Nephron progenitor cell (in vitro differentiated cells): ENCODE results near the gene DENND2C.
A peak's percentile ranks its signal among the peaks of the same experiment; 100 is the strongest.

Experiments
- DNase-seq: peaks from one replicate; pipeline ENCODE4 v3.0.0; 2021
- H3K27ac Mint-ChIP-seq: 2 replicates; pipeline ENCODE4 v1.8.0; 2021; ENCODE audit warnings: mild to moderate bottlenecking, moderate library complexity, mixed read lengths
- H3K27me3 Mint-ChIP-seq: 2 replicates; pipeline ENCODE4 v1.8.0; 2021; ENCODE audit warnings: mild to moderate bottlenecking, low read depth, mixed read lengths; ENCODE audit not compliant: poor library complexity
- H3K36me3 Mint-ChIP-seq: 2 replicates; pipeline ENCODE4 v1.8.0; 2021; ENCODE audit warnings: low read depth, mixed read lengths
- H3K4me1 Mint-ChIP-seq: 2 replicates; pipeline ENCODE4 v1.8.0; 2021; ENCODE audit warnings: mixed read lengths
- H3K4me3 Mint-ChIP-seq: 2 replicates; pipeline ENCODE4 v1.8.0; 2021; ENCODE audit warnings: mild to moderate bottlenecking, moderate library complexity, mixed read lengths
- H3K9me3 Mint-ChIP-seq: 2 replicates; pipeline ENCODE4 v1.8.0; 2021; ENCODE audit warnings: mild to moderate bottlenecking, moderate library complexity, mixed read lengths
- CTCF ChIP-seq: fragments of 200-600 bp; sonication (generic); IDR thresholded peaks from 2 replicates; pipeline ENCODE4 v1.5.0; 2021; ENCODE audit warnings: antibody characterized with exemption

DENND2C gene

GRCh38 chr1:114609826-114610225 lies 60.0 kb downstream of the DENND2C start:
- no peak for TF ChIP-seq CTCF
- H3K27me3 Mint-ChIP-seq, result no peaks in the 10 kb centered on the region
- H3K4me1 Mint-ChIP-seq, result no peaks in the 10 kb centered on the region
- DNase-seq, result no peak
- no peaks in the 10 kb centered on the region for H3K36me3 Mint-ChIP-seq
- no peaks in the 10 kb centered on the region for H3K9me3 Mint-ChIP-seq
- H3K4me3 Mint-ChIP-seq, result no peak overlapping the region
- no peak overlapping the region for H3K27ac Mint-ChIP-seq

GRCh38 chr1:114609026-114609425 lies 60.8 kb downstream of the DENND2C start:
- Mint-ChIP-seq H3K4me1 (no peaks in the 10 kb centered on the region), H3K9me3 (no peaks in the 10 kb centered on the region), H3K27me3 (no peaks in the 10 kb centered on the region), H3K36me3 (no peaks in the 10 kb centered on the region), H3K4me3 (no peak overlapping the region), H3K27ac (no peak overlapping the region)
- DNase-seq, result no peak
- no peak for TF ChIP-seq CTCF

DNA sequence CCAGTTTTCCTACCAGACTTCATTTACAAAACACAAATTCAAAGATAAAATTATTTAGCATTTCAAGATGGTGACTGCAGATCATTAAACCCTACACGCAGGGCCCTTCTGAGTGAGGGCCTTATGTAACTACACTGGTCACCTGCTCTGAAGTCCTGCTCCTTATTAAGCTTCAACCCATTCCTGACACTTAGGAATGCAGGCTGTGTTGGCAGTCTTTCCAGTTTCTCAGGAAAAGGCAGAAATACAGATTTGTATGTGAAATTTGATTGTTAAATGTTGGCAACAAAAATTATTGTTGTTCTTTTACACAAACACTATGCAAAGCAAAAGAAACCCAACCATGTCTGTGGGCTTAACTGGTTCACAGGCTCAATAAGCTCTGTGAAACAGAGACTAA lies 62.6 kb downstream of the DENND2C start:
- DNase-seq, result no peak
- TF ChIP-seq CTCF, result no peak
- Mint-ChIP-seq H3K9me3 (no peaks in the 10 kb centered on the region), H3K4me1 (no peaks in the 10 kb centered on the region), H3K4me3 (no peak overlapping the region), H3K27me3 (no peaks in the 10 kb centered on the region), H3K27ac (no peak overlapping the region), H3K36me3 (no peaks in the 10 kb centered on the region)

GRCh38 chr1:114597949-114598348 lies 71.9 kb downstream of the DENND2C start:
- TF ChIP-seq CTCF, result no peak
- Mint-ChIP-seq H3K9me3 (no peaks in the 10 kb centered on the region), H3K36me3 (no peaks in the 10 kb centered on the region), H3K27ac (no peak overlapping the region), H3K4me3 (no peak overlapping the region), H3K27me3 (no peaks in the 10 kb centered on the region), H3K4me1 (no peaks in the 10 kb centered on the region)
- no peak for DNase-seq

DNA sequence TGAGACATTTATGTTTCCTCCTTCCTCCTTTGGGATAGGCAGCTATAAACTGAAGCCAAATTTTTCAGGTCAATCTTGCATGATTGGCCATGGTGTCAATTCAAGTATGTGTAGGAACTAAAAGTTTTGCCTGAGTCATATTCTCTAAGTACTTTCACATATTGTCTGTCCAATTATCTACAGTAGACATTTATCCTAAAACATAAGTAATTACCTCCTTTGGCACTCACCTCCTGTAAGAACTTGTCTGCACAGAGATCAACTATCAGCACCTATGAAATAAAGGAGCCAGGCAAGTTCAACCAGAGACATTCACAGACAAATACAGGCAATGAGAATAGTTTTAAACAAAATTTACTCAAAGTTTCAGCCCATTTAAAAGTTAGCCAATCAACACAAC lies 74.2 kb downstream of the DENND2C start:
- no peak for DNase-seq
- H3K36me3 Mint-ChIP-seq, result no peaks in the 10 kb centered on the region
- no peak overlapping the region for H3K4me3 Mint-ChIP-seq
- no peak for TF ChIP-seq CTCF
- H3K4me1 Mint-ChIP-seq, result no peaks in the 10 kb centered on the region
- no peak overlapping the region for H3K27ac Mint-ChIP-seq
- H3K27me3 Mint-ChIP-seq, result no peaks in the 10 kb centered on the region
- H3K9me3 Mint-ChIP-seq, result no peaks in the 10 kb centered on the region

DNA sequence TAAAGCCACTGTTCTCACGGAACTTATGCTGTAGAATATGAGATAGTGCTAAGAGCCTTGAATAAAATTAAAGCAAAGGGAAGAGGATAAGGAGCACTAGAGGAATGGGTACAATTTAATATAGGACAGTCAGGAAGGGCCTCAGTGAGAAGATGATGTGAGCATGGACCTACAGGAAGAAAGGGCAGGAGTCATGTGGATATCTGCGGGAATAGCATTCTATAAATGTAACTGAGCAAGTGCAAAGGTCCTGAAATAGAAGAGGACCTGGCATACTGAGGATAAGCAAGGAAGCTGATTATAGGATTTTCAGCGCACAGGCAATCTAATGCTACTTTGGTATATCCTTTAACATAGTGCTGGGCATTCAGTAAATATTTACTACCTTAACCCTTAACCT lies 75.8 kb downstream of the DENND2C start:
- no peak for TF ChIP-seq CTCF
- DNase-seq, result no peak
- Mint-ChIP-seq H3K4me3 (no peak overlapping the region), H3K4me1 (no peaks in the 10 kb centered on the region), H3K27ac (peak overlapping the region; percentile 0), H3K27me3 (no peaks in the 10 kb centered on the region), H3K9me3 (no peaks in the 10 kb centered on the region), H3K36me3 (no peaks in the 10 kb centered on the region)
